HPDE6-E6E7 (cell line): Measurements from ENCODE around the gene GABRA1.

ENCODE experiments used
- DNase-seq: peaks from one replicate; pipeline ENCODE4 v3.0.0; 2011; ENCODE audit warnings: missing footprints; ENCODE audit errors: extremely low spot score

Gene GABRA1

DNA sequence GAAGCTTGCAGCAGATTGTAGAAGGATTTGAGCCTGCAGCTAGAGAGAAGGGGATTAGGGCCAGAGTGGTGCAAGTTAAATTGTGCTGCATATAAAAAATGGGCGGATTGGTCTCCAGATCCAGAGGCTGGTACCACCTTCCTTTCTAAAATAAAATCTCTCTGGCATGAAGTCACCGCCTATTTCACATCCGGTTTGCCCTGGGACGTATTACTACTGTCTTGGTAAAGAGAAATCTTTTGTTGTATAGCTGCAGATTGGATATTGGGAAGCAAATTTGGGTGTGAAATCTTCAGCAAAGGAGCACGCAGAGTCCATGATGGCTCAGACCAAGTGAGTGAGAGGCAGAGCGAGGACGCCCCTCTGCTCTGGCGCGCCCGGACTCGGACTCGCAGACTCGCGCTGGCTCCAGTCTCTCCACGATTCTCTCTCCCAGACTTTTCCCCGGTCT lies at the start of gene GABRA1:
Gene GABRA1 (plus strand): TSS at position 180 of the 451 bp plus-strand sequence. CDS start 2,691 bp downstream, outside the sequence.
- DNase-seq, result no peak

DNA sequence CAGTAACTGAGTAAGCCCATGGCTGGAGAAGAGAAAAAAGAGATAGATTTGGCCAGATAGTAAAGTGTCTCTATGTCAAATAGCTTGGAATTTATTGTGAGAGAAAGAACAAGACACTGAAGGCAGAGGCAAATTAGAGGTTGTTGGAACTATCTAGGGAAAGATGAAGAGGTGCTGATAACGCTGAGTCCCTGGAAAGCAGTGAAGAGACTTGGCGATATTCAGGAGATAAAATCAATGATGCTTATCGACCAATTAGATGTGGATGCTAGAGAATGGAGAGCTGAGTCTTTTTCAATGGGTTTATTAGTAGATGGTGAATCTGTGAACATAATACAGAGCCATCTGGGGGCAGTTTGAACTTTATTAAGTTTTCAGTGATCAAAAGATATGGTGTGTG lies 48.6 kb upstream of the GABRA1 start:
- DNase-seq, result no peak

DNA sequence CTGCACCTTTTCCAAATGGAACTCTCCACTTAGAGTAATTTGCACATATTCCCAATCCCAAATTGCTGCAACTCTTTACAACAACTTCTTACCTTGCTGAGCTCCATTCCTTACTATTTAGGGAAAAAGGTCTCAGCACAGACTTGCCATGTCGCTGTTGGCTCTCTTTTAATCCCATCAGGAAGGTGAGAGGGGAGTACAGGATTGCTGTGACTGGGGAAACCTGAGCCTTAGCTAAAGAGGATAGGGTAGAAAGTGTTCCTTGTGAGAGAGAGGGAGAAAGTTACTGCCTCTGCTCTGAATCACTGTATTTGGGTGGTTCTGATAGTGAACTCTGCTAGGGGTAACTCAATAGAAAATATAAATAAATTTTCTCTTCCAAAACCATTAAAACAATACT lies 43.7 kb upstream of the GABRA1 start:
- DNase-seq, result no peak

GRCh38 chr5:161846746-161847145 lies 1.2 kb upstream of the GABRA1 start:
- no peak for DNase-seq

DNA sequence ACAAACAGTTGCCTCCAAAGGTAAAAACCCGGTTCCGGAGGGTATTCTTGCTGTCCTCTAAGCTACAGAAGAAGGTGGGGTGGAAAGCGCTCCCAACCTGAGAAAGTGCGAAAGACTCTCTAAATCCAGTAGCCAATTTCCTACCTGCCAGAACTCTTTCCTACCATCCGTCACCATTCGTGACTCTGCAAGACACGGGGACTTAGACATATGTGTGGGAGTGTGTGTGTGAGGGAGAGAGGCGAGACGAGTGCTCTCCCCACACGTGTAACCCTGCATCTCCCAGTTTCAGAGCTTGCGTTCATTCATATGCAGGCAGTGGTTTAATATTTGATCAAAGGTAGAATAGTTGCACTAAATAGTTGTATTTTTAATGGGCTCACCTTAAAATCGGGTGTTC lies 473 bp upstream of the GABRA1 start:
- no peak for DNase-seq

GRCh38 chr5:161850491-161850890 lies 2.6 kb downstream of the GABRA1 start:
- no peak for DNase-seq

DNA sequence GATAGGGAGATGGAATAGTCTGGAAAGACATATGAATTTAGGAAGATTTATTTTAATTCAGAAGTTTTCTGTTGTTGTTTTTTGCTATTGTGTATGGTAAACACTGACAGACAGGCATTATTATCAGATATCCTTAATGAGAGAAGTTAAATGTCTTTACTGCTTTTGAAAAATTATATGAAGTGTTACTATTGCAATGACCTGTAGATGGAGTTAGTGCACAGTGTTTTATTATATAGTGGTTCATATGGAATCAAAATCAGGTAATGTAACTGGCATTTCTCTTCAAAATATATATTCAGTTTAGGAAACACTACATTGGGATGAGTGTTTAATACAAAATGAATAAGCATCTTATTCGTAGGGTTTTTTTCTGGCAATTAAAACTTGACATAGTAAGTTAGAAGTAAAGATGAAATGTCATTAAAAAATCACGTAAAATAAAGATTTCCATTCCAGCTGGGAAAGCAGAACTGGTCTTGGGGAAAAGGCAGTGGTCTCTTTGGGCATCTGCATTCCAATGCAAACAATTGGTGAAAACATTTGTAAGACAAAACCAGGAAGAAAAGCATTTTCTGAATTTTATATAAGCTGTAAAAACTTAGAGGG lies 3.9 kb downstream of the GABRA1 start:
- no peak for DNase-seq

DNA sequence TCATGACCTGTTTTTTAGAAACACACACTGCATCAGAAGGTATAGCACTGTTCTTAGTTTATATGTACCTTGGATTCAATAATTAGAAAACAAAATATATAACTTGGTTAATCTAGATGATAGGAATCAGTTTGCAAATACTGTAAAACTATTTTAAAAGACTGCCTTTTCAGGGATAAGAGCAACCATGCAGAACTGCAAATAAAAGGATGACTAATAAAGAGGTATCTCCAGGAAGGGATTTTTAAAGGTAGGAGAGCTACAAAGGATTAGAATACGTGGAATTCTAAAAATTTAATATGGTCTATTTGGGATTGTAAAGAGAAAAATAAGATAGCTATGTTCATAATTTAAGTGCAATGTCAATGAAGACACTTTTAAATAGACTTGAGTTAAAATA lies 9.4 kb downstream of the GABRA1 start:
- DNase-seq, result no peak

DNA sequence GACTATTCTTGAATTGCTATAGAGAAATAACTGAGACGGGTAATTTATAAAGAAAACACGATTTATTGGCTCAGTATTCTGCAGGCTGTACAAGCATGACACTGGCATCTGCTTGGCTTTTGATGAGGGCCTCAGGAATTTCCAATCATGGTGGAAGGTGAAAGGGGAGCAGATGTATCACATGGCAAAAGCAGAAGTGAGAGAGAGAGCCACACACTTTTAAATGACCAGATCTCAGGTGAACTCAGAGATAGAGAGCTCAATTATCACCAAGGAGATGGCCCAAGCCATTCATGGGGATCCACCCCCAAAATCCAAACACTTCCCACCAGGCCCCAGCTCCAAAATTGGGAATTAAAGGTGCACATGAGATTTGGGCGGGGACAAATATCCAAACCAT lies 15.3 kb downstream of the GABRA1 start:
- DNase-seq, result no peak

DNA sequence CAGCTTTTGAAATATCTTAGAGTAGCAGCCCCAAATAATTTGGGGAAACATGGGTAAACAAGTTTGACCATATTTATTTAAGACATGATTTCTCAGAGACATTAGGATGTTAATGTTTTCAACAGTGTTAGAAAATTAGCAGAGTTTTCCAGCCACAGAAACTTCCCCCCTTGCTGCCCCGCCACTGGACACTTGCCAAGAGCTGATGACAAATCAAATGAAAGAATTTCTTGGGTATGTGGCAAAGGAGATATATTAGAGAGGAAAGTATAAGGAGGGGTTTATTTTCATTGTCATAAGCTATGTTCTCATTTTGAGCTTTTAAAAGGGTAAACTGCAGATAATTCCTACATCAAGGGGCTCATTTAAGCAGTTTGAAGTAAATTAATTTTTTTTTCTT lies 15.9 kb downstream of the GABRA1 start:
- DNase-seq, result no peak

DNA sequence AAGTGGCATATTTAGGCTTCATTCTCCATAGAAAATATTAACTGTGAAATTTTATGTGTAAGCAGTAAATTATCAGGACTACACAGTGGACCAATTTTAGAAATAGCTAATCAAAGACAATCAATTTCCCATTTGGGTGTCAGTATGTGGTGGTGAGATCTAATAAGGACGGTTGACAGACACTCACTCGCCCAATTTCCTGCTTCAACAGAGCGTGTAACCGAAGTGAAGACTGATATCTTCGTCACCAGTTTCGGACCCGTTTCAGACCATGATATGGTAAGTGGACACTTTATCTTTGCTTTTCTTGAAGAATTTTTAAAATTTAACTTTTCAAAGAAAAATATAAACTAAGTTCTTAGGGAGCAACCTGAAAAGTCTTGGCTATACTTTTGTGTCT lies 17.6 kb downstream of the GABRA1 start:
- no peak for DNase-seq

GRCh38 chr5:161889971-161890370 lies 42.1 kb downstream of the GABRA1 start:
- no peak for DNase-seq

DNA sequence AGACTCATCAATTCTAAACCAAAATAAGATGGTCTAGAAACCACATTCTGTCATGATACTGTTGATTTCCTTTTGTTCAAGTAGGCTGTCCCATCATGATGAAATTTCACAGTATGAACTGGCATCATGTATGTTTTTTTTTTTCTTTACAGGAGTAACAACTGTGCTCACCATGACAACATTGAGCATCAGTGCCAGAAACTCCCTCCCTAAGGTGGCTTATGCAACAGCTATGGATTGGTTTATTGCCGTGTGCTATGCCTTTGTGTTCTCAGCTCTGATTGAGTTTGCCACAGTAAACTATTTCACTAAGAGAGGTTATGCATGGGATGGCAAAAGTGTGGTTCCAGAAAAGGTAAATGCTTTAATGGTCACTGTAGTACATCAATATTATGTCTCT lies 47.6 kb downstream of the GABRA1 start:
- no peak for DNase-seq

GRCh38 chr5:161897033-161897432 lies 49.1 kb downstream of the GABRA1 start:
- no peak for DNase-seq

- no peak for DNase-seq
Observed at GRCh38 chr5:161899590-161899989, 51.7 kb downstream of the GABRA1 start.

- no peak for DNase-seq
Observed at GRCh38 chr5:161900981-161901380, 53.1 kb downstream of the GABRA1 start.

- no peak for DNase-seq
Observed at GRCh38 chr5:161921781-161922180, 73.9 kb downstream of the GABRA1 start.

GRCh38 chr5:161924270-161924669 lies 76.3 kb downstream of the GABRA1 start:
- DNase-seq, result no peak

DNA sequence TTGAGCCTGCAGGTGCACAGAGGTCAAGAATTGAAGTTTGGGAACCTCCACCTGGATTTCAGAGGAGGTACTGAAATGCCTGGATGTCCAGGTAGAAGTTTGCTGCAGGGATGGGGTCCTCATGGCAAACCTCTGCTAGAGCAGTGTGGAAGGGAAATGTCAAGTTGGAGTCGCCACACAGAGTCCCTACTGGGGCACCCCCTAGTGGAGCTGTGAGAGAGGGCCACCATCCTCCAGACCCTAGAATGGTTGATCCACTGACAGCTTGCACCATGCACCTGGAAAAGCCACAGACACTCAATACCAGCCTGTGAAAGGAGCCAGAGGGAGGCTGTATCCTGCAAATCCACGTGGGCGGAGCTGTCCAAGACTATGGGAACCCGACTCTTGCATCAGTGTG lies 78.0 kb downstream of the GABRA1 start:
- no peak for DNase-seq

DNA sequence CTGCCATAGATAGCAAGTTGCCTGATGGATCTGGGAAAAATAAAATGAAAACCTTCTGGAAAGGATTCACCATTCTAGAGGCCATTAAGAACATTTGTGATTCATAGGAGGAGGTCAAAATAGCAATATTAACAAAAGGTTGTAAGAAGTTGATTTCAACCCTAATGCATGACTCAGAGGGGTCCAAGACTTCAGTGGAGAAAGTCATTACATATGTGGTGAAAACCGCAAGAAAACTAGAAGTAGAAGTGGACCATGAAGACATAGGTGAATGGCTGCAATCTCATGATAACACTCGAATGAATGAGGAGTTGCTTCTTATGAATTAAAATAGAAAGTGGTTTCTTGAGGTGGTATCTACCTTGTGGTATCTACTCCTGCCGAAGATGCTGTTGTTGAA lies 86.6 kb downstream of the GABRA1 start:
- DNase-seq, result no peak

DNA sequence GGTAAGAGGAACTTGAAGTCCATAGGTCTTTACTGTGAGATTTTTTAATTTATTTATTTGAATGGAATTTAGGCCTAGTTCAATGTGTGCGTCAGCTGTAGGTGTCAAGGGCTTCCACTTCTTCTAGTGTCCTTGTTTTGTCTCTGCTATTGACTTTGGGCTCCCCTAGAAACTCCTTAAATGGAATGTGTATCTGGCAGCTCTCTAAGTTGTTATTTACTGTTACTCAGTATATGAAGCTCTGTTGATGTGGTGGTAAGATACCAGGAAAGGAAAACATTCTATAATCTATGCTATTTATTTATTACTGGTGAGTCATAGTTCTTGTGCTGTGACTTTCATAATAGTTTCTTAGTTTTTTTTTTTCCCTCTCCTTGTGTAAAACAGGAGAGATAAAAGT lies 97.1 kb downstream of the GABRA1 start:
- no peak for DNase-seq

DNA sequence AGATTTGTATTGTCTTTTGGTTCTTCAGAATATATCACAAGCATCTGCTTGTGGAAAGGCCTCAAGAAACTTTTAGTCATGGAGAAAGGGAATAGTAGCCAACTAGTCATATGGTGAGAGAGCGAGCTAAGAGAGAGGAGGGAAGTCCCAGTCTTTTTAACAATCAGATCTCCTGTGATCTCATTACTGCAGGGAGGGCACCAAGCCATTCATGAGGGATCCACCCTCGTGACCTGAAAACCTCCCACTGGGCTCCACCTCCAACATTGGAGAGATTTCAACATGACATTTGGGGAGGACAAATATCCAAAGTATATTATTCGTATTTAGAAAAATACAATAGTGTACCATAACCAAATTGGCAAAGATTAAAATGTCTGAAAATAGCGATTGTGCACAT lies 99.0 kb downstream of the GABRA1 start:
- DNase-seq, result no peak
